HepG2 (cell line): ENCODE data around the gene ZNHIT6. TPM values are rescaled to one million over a fixed set of nuclear protein-coding genes. Genes with fewer than 3 reads are reported as not detected.

Experiments
- ATAC-seq: fragments of 200-7000 bp; cut with Tn5 transposase; 3 replicates; pipeline ENCODE4 v1.9.1; 2020; ENCODE audit warnings: mild to moderate bottlenecking, moderate library complexity
- BruUV-seq: library from RNA; stranded (reverse); fragments of 400-500 nt; replicated peaks from 2 replicates; lab custom pipeline; 2021; lab: Mats Ljungman, UMichigan
- CTCF ChIA-PET: fragments of 300-600 bp; formaldehyde crosslinking; extraction: SDS; loops from one replicate; lab custom pipeline; 2021; ENCODE audit warnings: low total read pairs, inconsistent platforms, low intra/inter-chr PET ratio; lab: Yijun Ruan, JAX
- POLR2A ChIA-PET: fragments of 350-600 bp; sonication (Branson Sonifier 250); formaldehyde crosslinking; loops from one replicate; lab custom pipeline; 2020; ENCODE audit warnings: antibody characterized with exemption, inconsistent platforms; lab: Yijun Ruan, JAX
- DNase-seq: peaks from one replicate; pipeline ENCODE4 v3.0.0-alpha.2; 2015; ENCODE audit warnings: low spot score
- FAIRE-seq: peaks from 3 replicates; lab custom pipeline; 2011; peaks lifted over from hg19 to GRCh38; lab: Jason Lieb, UNC
- H2AFZ ChIP-seq: one replicate; pipeline ENCODE4 v1.6.1; 2011; ENCODE audit warnings: low read length, inconsistent platforms
- H3K27ac ChIP-seq: fragments of 300-600 bp; 3 replicates; pipeline ENCODE4 v1.8.0; 2011; ENCODE audit warnings: mixed run types, mild to moderate bottlenecking, mixed read lengths, low read length, inconsistent platforms; ENCODE audit not compliant: insufficient read depth; ENCODE audit errors: extremely low read length
- H3K27me3 ChIP-seq, 2 experiments: fragments of 200-600 bp in 1 of 2; 2 replicates in 1 of 2; 3 replicates in 1 of 2; pipeline versions ENCODE4 v1.6.0 to v1.8.0; 2011; ENCODE audit warnings: low read length in 2 of 2, mild to moderate bottlenecking in 2 of 2, moderate library complexity in 2 of 2, inconsistent platforms in 1 of 2; ENCODE audit not compliant: insufficient read depth in 2 of 2, control insufficient read depth in 1 of 2
- H3K36me3 ChIP-seq, 2 experiments: fragments of 200-600 bp in 1 of 2; replicated peaks in 1 of 2; 2 replicates in 1 of 2; 3 replicates in 1 of 2; pipeline versions ENCODE4 v1.5.1 to v1.8.0; 2011; ENCODE audit warnings: low read length in 2 of 2, inconsistent platforms in 1 of 2; ENCODE audit not compliant: insufficient read depth in 2 of 2, control insufficient read depth in 1 of 2
- H3K4me1 ChIP-seq: 2 replicates; pipeline ENCODE4 v1.5.1; 2012; ENCODE audit warnings: low read length, inconsistent platforms; ENCODE audit not compliant: insufficient read depth
- H3K4me2 ChIP-seq: 2 replicates; pipeline ENCODE4 v1.6.0; 2011; ENCODE audit warnings: low read depth, low read length, inconsistent platforms
- H3K4me3 ChIP-seq, 3 experiments: fragments of 200-600 bp in 1 of 3; sonication (generic), shearing (Covaris generic) in 1 of 3; replicated peaks in 1 of 3; 2 replicates each; pipeline ENCODE4 v1.5.1; 2011 to 2016; ENCODE audit warnings: low read length in 3 of 3, inconsistent platforms in 2 of 3, low read depth in 2 of 3, mild to moderate bottlenecking in 2 of 3, control low read depth in 1 of 3, mixed read lengths in 1 of 3; ENCODE audit not compliant: insufficient read depth in 1 of 3
- H3K79me2 ChIP-seq: one replicate; pipeline ENCODE4 v1.6.1; 2011; ENCODE audit warnings: low read length, inconsistent platforms; ENCODE audit not compliant: insufficient read depth
- H3K9ac ChIP-seq: 2 replicates; pipeline ENCODE4 v1.6.0; 2011; ENCODE audit warnings: mild to moderate bottlenecking, low read depth, low read length, inconsistent platforms; ENCODE audit not compliant: insufficient read depth
- H3K9me3 ChIP-seq: 2 replicates; pipeline ENCODE4 v1.5.1; 2012; ENCODE audit warnings: mild to moderate bottlenecking, low read length
- H4K20me1 ChIP-seq: 2 replicates; pipeline ENCODE4 v1.6.0; 2011; ENCODE audit warnings: inconsistent platforms, mild to moderate bottlenecking, low read length, moderate library complexity; ENCODE audit not compliant: insufficient read depth
- ZNF10 ChIP-seq: sonication (generic); formaldehyde crosslinking; IDR thresholded peaks from 2 replicates; pipeline ENCODE4 v1.4.0; 2020; ENCODE audit warnings: mild to moderate bottlenecking, low read depth, missing genetic modification reagents, borderline replicate concordance
- ZNF138 ChIP-seq: sonication (generic); formaldehyde crosslinking; IDR thresholded peaks from 2 replicates; pipeline ENCODE4 v1.5.0; 2020; ENCODE audit warnings: mild to moderate bottlenecking, low read depth, missing genetic modification reagents
- ZNF609 ChIP-seq: sonication (generic); formaldehyde crosslinking; IDR thresholded peaks from 2 replicates; pipeline ENCODE4 v1.4.0; 2020; ENCODE audit warnings: mild to moderate bottlenecking, missing genetic modification reagents, borderline replicate concordance
- WGBS: methylation state at CpG from one replicate; pipeline ENCODE4 v1.1.6; 2017; ENCODE audit warnings: low lambda C conversion rate; 5-methylcytosine and 5-hydroxymethylcytosine counted together
- in situ Hi-C: cut with HindIII; loops from 2 replicates; pipeline ENCODE4 v1.10.0; 2017; ENCODE audit warnings: low pct_unique_long_range_greater_than_20kb; ENCODE audit not compliant: extremely low pct_ligation_motif_present
- intact Hi-C: fragments of 100-400 bp; cut with micrococcal nuclease; formaldehyde crosslinking; loops from one replicate; pipeline ENCODE4 v1.10.0; 2022; ENCODE audit not compliant: unreplicated experiment
- polyA plus RNA-seq, 8 experiments: library from polyadenylated mRNA; depleted of rRNA in 3 of 8; stranded (reverse) in 7 of 8; unstranded in 1 of 8; fragments of >200 nt; fragmentation: Illumina TruSeq in 4 of 8; extraction: Trizol in 4 of 8; gene quantifications; 2 replicates each; pipeline versions ENCODE4 v1.2.1 to v1.2.3, GENCODE V29; 2011 to 2016; ENCODE audit warnings: low read depth in 4 of 8, missing spikeins in 1 of 8, mixed read lengths in 1 of 8; ENCODE audit not compliant: insufficient read depth in 1 of 8
- total RNA-seq, 5 experiments: library from RNA; depleted of rRNA; stranded (reverse); fragments of >200 nt; fragmentation: Illumina TruSeq; extraction: Trizol; gene quantifications; 2 replicates each; pipeline ENCODE4 v1.2.3, GENCODE V29; 2016; ENCODE audit warnings: low read depth in 1 of 5
- TF ChIP-seq, protein P1 (sequence below): sonication (generic); formaldehyde crosslinking; IDR thresholded peaks from 2 replicates; pipeline ENCODE4 v1.5.1; 2020; ENCODE audit warnings: missing genetic modification reagents, mild to moderate bottlenecking, borderline replicate concordance

ZNHIT6 gene
- total and polyA plus RNA-seq, 2 of the 13 experiments (the other 11 are each of a cell fraction or from before 2014, with no cell fraction given): 6.0 to 15.2 TPM

DNA sequence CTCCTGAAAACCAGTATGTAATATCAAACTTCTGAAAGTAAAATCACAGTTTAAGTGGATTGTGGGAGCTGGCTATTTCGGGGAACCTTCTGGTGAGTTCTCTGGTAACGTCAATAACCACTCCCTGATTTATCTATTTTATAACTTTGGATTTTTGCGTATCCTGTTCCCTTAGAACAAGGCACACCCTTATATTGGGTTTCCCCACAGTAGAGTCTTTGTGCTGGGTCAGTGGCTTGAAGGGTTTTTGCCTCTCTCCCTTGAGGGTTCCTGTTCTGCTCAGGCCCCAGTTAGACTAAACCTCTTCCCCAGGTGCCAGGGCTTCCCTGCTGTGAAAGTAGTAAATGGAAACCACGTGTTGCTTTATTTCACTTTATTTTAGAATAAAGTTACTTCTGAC lies 106.3 kb downstream of the ZNHIT6 start:
- H3K27me3 ChIP-seq: no peaks in the 10 kb centered on the region
- H3K4me3 ChIP-seq: no peak overlapping the region
- 63% methylated on average over 4 of the region's 4 CpGs for WGBS
- H3K9me3 ChIP-seq: no peaks in the 10 kb centered on the region
- no TSS peak for BruUV-seq
- H3K4me1 ChIP-seq: peaks cover 39% of the 10 kb centered on the region
- H3K4me2 ChIP-seq: no peak overlapping the region
- FAIRE-seq (no peak), DNase-seq (no peak), ATAC-seq (no peak)
- ChIA-PET CTCF (no interaction called here), POLR2A (no interaction called here)
- H2AFZ ChIP-seq: no peak overlapping the region
- H3K9ac ChIP-seq: no peak overlapping the region
- no peaks in the 10 kb centered on the region for H3K36me3 ChIP-seq
- H3K27ac ChIP-seq: no peak overlapping the region
- no peaks in the 10 kb centered on the region for H3K79me2 ChIP-seq
- TF ChIP-seq ZNF609 (CRISPR knock-in tag): no peak
- TF ChIP-seq, protein P1, sequence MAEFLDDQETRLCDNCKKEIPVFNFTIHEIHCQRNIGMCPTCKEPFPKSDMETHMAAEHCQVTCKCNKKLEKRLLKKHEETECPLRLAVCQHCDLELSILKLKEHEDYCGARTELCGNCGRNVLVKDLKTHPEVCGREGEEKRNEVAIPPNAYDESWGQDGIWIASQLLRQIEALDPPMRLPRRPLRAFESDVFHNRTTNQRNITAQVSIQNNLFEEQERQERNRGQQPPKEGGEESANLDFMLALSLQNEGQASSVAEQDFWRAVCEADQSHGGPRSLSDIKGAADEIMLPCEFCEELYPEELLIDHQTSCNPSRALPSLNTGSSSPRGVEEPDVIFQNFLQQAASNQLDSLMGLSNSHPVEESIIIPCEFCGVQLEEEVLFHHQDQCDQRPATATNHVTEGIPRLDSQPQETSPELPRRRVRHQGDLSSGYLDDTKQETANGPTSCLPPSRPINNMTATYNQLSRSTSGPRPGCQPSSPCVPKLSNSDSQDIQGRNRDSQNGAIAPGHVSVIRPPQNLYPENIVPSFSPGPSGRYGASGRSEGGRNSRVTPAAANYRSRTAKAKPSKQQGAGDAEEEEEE (CRISPR knock-in tag): no peak
- TF ChIP-seq ZNF10 (CRISPR knock-in tag): no peak
- TF ChIP-seq ZNF138 (CRISPR knock-in tag): no peak
- intact Hi-C loops (no loop called here), in situ Hi-C loops (loop anchor here (10.0 kb wide), 2 partner anchors 93 to 283 kb away; no protein-coding TSS in a partner anchor)
- no peaks in the 10 kb centered on the region for H4K20me1 ChIP-seq
